ENCODE results near the gene ZNF207. TPM values are rescaled to one million over a fixed set of nuclear protein-coding genes. Genes with fewer than 3 reads are reported as not detected.
"Not testable (repeated sequence)": the region's sequence is repeated elsewhere in the genome, so short reads cannot be mapped to it uniquely, and the experiment has no call there.

Gene ZNF207
- total RNA-seq, 2 donors from 2014 or later = 65.6 to 68.9 TPM

DNA sequence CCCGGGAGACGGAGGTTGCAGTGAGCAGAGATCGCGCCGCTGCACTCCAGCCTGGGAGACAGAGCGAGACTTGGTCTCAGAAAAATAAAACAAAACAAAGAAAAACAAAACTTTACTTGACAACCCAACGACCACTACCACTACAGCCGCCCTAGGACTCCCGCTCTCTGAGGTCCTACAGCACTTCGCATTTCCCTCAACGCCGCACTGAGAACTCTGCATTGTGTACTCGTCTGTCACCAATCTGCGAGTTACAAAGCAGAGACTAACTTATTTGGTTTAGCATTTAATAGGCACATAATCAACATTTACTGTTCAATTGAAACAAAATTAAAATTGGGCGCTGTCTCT lies 479 bp upstream of the ZNF207 start:
- Histone ChIP-seq H3K9me3 (no peaks in the 10 kb centered on the region), H3K4me1 (peaks cover 0 to 40% of the 10 kb centered on the region in 2 donors), H3K4me3 (peak overlapping the region; percentile 90 to 94), H3K27ac (peak overlapping the region; percentile 98 to 99), H3K36me3 (peaks cover 22% of the 10 kb centered on the region), H3K27me3 (no peaks in the 10 kb centered on the region)
- TF ChIP-seq CTCF (IDR thresholded peaks at IDR 0.05) = no peak
- DNase-seq (ENCODE audit: low spot score) = no peak

GRCh38 chr17:32350666-32351418 lies 885 bp downstream of the ZNF207 start:
- Histone ChIP-seq H3K36me3 (peaks cover 32% of the 10 kb centered on the region), H3K4me1 (peaks cover 0 to 54% of the 10 kb centered on the region in 2 donors), H3K27ac (peak overlapping the region; percentile 98 to 99), H3K27me3 (no peaks in the 10 kb centered on the region), H3K9me3 (no peaks in the 10 kb centered on the region), H3K4me3 (peak overlapping the region; percentile 90 to 94)
- TF ChIP-seq CTCF (IDR thresholded peaks at IDR 0.05) = no peak
- no peak for DNase-seq (ENCODE audit: low spot score)

DNA sequence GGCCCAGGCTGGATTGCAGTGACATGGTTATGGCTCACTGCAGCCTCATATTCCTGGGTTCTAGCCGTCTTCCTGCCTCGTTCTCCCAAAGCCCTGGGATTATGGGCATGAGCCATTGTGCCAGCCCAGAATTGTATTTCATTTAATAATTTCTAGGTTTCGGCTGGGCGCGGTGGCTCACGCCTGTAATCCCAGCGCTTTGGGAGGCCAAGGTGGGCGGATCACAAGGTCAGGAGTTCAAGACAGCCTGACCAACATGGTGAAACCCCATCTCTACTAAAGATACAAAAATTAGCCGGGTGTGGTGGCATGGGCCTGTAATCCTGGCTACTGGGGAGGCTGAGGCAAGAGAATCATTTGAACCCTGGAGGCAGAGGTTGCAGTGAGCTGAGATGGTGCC lies 2.8 kb downstream of the ZNF207 start:
- not testable (repeated sequence) for H3K27ac ChIP-seq; DNase-seq (ENCODE audit: low spot score); H3K27me3 ChIP-seq; H3K9me3 ChIP-seq
- H3K36me3 ChIP-seq = peaks cover 37% of the 10 kb centered on the region
- peaks cover 0 to 68% of the 10 kb centered on the region in 2 donors for H3K4me1 ChIP-seq
- peak overlapping the region in 1 of 2 donors; percentile 19 for H3K4me3 ChIP-seq

DNA sequence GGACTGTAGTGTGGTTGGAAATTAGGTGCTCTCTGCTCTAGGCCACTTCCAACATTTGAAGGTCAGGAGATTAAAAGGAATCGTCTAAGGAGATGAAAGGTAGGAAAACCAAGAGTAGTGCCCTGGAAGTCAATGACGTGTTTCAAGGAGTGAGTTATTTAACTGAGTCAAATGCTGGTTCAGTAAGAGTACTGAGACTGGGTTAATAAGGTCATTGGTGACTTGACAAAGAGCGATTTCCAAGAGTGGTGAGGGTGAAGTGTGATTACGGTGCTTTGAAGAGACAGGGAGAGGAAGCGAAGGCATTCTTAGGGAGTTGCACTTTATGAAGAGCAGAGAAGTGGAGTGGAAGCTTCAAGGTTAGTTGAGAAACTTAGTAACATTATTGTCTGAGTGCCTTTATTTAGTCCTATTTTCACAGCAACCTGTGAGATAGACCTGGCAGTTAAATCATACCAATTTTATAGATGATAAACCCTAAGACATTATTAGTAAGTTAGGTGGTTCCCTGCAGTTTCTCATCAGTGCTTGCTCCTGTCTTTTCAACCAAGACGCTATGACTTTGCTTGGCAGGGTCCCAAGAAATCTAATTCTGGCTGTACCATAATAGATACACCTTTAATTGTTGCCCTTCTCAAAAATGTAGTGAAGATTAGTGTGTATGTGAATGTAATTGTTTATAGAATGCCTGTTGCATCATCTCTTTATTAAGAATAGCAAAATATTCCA lies 5.9 kb downstream of the ZNF207 start:
- H3K27me3 ChIP-seq = no peaks in the 10 kb centered on the region
- H3K9me3 ChIP-seq = no peaks in the 10 kb centered on the region
- no peak for TF ChIP-seq CTCF (IDR thresholded peaks at IDR 0.05)
- DNase-seq (ENCODE audit: low spot score) = no peak
- H3K36me3 ChIP-seq = peaks cover 68% of the 10 kb centered on the region
- H3K4me3 ChIP-seq = peak overlapping the region in 1 of 2 donors; percentile 6
- H3K4me1 ChIP-seq = peaks cover 0 to 65% of the 10 kb centered on the region in 2 donors
- H3K27ac ChIP-seq = no peak overlapping the region

- TF ChIP-seq CTCF (IDR thresholded peaks at IDR 0.05) = no peak
Measured at GRCh38 chr17:32356378-32356743, 6.4 kb downstream of the ZNF207 start.

GRCh38 chr17:32356750-32357149 lies 6.8 kb downstream of the ZNF207 start:
- Histone ChIP-seq H3K4me1 (peaks cover 0 to 60% of the 10 kb centered on the region in 2 donors), H3K36me3 (peaks cover 77% of the 10 kb centered on the region), H3K27ac (no peak overlapping the region), H3K4me3 (no peak overlapping the region), H3K9me3 (no peaks in the 10 kb centered on the region), H3K27me3 (no peaks in the 10 kb centered on the region)
- no peak for DNase-seq (ENCODE audit: low spot score)
- no peak for TF ChIP-seq CTCF (IDR thresholded peaks at IDR 0.05)

More at GRCh38 chr17:32356378-32356743, 6.4 kb downstream of the ZNF207 start:
- H3K36me3 ChIP-seq = peaks cover 73% of the 10 kb centered on the region
- no peak for DNase-seq (ENCODE audit: low spot score)
- H3K4me1 ChIP-seq = peaks cover 0 to 64% of the 10 kb centered on the region in 2 donors
- no peaks in the 10 kb centered on the region for H3K27me3 ChIP-seq
- H3K9me3 ChIP-seq = no peaks in the 10 kb centered on the region
- H3K4me3 ChIP-seq = no peak overlapping the region
- no peak overlapping the region for H3K27ac ChIP-seq
